Measurements from ENCODE around the gene LGALS7. TPM values are rescaled to one million over a fixed set of nuclear protein-coding genes. Genes with fewer than 3 reads are reported as not detected.
"Not testable (repeated sequence)": the region's sequence is repeated elsewhere in the genome, so short reads cannot be mapped to it uniquely, and the experiment has no call there.

The LGALS7 gene
- polyA plus RNA-seq, 3 donors: not detected

- H3K4me3 Mint-ChIP-seq: no peak overlapping the region
- H3K9me3 ChIP-seq (replicated peaks in 1 of 2; ENCODE audit: control insufficient read depth in 1 of 2, insufficient read depth in 1 of 2, low read length in 2 of 2): no peaks in the 10 kb centered on the region
Observed at GRCh38 chr19:38800577-38801347, 27.4 kb upstream of the LGALS7 start.

GRCh38 chr19:38799104-38799503 lies 25.8 kb upstream of the LGALS7 start:
- no peaks in the 10 kb centered on the region for H3K9me3 ChIP-seq (replicated peaks in 1 of 2; ENCODE audit: control insufficient read depth in 1 of 2, insufficient read depth in 1 of 2, low read length in 2 of 2)
- no peak overlapping the region for H3K27ac ChIP-seq (ENCODE audit: low read depth in 1 of 2, low read length in 2 of 2)
- no peaks in the 10 kb centered on the region for H3K27me3 ChIP-seq (ENCODE audit: control insufficient read depth in 2 of 2, insufficient read depth in 2 of 2, low read length in 2 of 2)
- TF ChIP-seq CTCF (IDR thresholded peaks at IDR 0.05): no peak
- H2AFZ ChIP-seq (ENCODE audit: insufficient read depth, low read depth, low read length, poor library complexity, severe bottlenecking): no peak overlapping the region
- H3K4me2 ChIP-seq (replicated peaks; ENCODE audit: extremely low read depth, low read length, poor library complexity, severe bottlenecking): no peak overlapping the region
- H3K9ac ChIP-seq (ENCODE audit: insufficient read depth, low read length, poor library complexity, severe bottlenecking): no peak overlapping the region
- no CpG with 5 or more reads among the region's 10 CpGs for WGBS (ENCODE audit: insufficient coverage)
- Mint-ChIP-seq H3K4me3 (no peak overlapping the region), H3K4me1 (no peaks in the 10 kb centered on the region), H3K27me3 (ENCODE audit: low read depth in 3 of 3) (peaks cover 0 to 7% (median 5%) of the 10 kb centered on the region in 3 donors), H3K27ac (no peak overlapping the region), H3K36me3 (no peaks in the 10 kb centered on the region), H3K9me3 (peaks cover 0 to 10% (median 1%) of the 10 kb centered on the region in 7 donors)
- no peaks in the 10 kb centered on the region for H3K36me3 ChIP-seq (replicated peaks in 1 of 2; ENCODE audit: control insufficient read depth in 1 of 2, insufficient read depth in 2 of 2, low read length in 2 of 2)
- intact Hi-C loops (cut with micrococcal nuclease): no loop called here
- no peaks in the 10 kb centered on the region for H3K4me1 ChIP-seq (ENCODE audit: control insufficient read depth in 1 of 2, insufficient read depth in 2 of 2, low read length in 2 of 2)
- H3K4me3 ChIP-seq (replicated peaks in 1 of 3; ENCODE audit: low read depth in 2 of 3, low read length in 3 of 3): no peak overlapping the region
- no peaks in the 10 kb centered on the region for H4K20me1 ChIP-seq (ENCODE audit: insufficient read depth, low read length)
- no peaks in the 10 kb centered on the region for H3K79me2 ChIP-seq (ENCODE audit: insufficient read depth, low read length)
- DNase-seq: no peak

More at GRCh38 chr19:38800577-38801347, 27.4 kb upstream of the LGALS7 start:
- H3K4me3 ChIP-seq (replicated peaks in 1 of 3; ENCODE audit: low read depth in 2 of 3, low read length in 3 of 3): no peak overlapping the region
- no peak overlapping the region for H3K27ac ChIP-seq (ENCODE audit: low read depth in 1 of 2, low read length in 2 of 2)
- Mint-ChIP-seq H3K9me3 (peaks cover 0 to 4% (median 0%) of the 10 kb centered on the region in 7 donors), H3K27ac (no peak overlapping the region), H3K27me3 (ENCODE audit: low read depth in 3 of 3) (peaks cover 2 to 5% (median 3%) of the 10 kb centered on the region in 3 donors), H3K4me1 (peaks cover 5% of the 10 kb centered on the region), H3K36me3 (no peaks in the 10 kb centered on the region)
- no peak overlapping the region for H3K4me2 ChIP-seq (replicated peaks; ENCODE audit: extremely low read depth, low read length, poor library complexity, severe bottlenecking)
- H3K36me3 ChIP-seq (replicated peaks in 1 of 2; ENCODE audit: control insufficient read depth in 1 of 2, insufficient read depth in 2 of 2, low read length in 2 of 2): no peaks in the 10 kb centered on the region
- WGBS (ENCODE audit: insufficient coverage): 99% methylated on average over 5 of the region's 5 CpGs
- no peaks in the 10 kb centered on the region for H4K20me1 ChIP-seq (ENCODE audit: insufficient read depth, low read length)
- H3K9ac ChIP-seq (ENCODE audit: insufficient read depth, low read length, poor library complexity, severe bottlenecking): no peak overlapping the region
- no peak for DNase-seq
- intact Hi-C loops (cut with micrococcal nuclease): no loop called here
- peaks cover 3 to 5% of the 10 kb centered on the region in 2 donors for H3K4me1 ChIP-seq (ENCODE audit: control insufficient read depth in 1 of 2, insufficient read depth in 2 of 2, low read length in 2 of 2)
- no peak overlapping the region for H2AFZ ChIP-seq (ENCODE audit: insufficient read depth, low read depth, low read length, poor library complexity, severe bottlenecking)
- H3K79me2 ChIP-seq (ENCODE audit: insufficient read depth, low read length): no peaks in the 10 kb centered on the region
- H3K27me3 ChIP-seq (ENCODE audit: control insufficient read depth in 2 of 2, insufficient read depth in 2 of 2, low read length in 2 of 2): no peaks in the 10 kb centered on the region
- TF ChIP-seq CTCF (IDR thresholded peaks at IDR 0.05): no peak

GRCh38 chr19:38797781-38798180 lies 24.5 kb upstream of the LGALS7 start:
- WGBS (ENCODE audit: insufficient coverage): no CpG with 5 or more reads among the region's 33 CpGs
- H3K27me3 ChIP-seq (ENCODE audit: control insufficient read depth in 2 of 2, insufficient read depth in 2 of 2, low read length in 2 of 2); H3K9me3 Mint-ChIP-seq; H3K4me3 ChIP-seq (replicated peaks in 1 of 3; ENCODE audit: low read depth in 2 of 3, low read length in 3 of 3); H3K27ac Mint-ChIP-seq; H3K27me3 Mint-ChIP-seq (ENCODE audit: low read depth in 3 of 3); H3K9me3 ChIP-seq (replicated peaks in 1 of 2; ENCODE audit: control insufficient read depth in 1 of 2, insufficient read depth in 1 of 2, low read length in 2 of 2); H3K9ac ChIP-seq (ENCODE audit: insufficient read depth, low read length, poor library complexity, severe bottlenecking); DNase-seq; H2AFZ ChIP-seq (ENCODE audit: insufficient read depth, low read depth, low read length, poor library complexity, severe bottlenecking); H3K79me2 ChIP-seq (ENCODE audit: insufficient read depth, low read length); H3K4me1 Mint-ChIP-seq; H3K27ac ChIP-seq (ENCODE audit: low read depth in 1 of 2, low read length in 2 of 2); intact Hi-C loops (cut with micrococcal nuclease); H3K4me1 ChIP-seq (ENCODE audit: control insufficient read depth in 1 of 2, insufficient read depth in 2 of 2, low read length in 2 of 2); H3K4me3 Mint-ChIP-seq; H3K4me2 ChIP-seq (replicated peaks; ENCODE audit: extremely low read depth, low read length, poor library complexity, severe bottlenecking); H3K36me3 Mint-ChIP-seq; H4K20me1 ChIP-seq (ENCODE audit: insufficient read depth, low read length); H3K36me3 ChIP-seq (replicated peaks in 1 of 2; ENCODE audit: control insufficient read depth in 1 of 2, insufficient read depth in 2 of 2, low read length in 2 of 2): not testable (repeated sequence)
